WTC11 (cell line): Measurements from ENCODE around the gene CD80.

ENCODE experiments used
- CBFB ChIP-seq: sonication (generic); formaldehyde crosslinking; IDR thresholded peaks from 2 replicates; pipeline ENCODE4 v1.8.1; 2022; ENCODE audit warnings: mild to moderate bottlenecking, low read depth, missing genetic modification reagents
- CREB1 ChIP-seq: sonication (generic); formaldehyde crosslinking; IDR thresholded peaks from 2 replicates; pipeline ENCODE4 v1.8.0; 2023; ENCODE audit warnings: mild to moderate bottlenecking, missing genetic modification reagents
- HMGXB4 ChIP-seq: sonication (generic); formaldehyde crosslinking; IDR thresholded peaks from 2 replicates; pipeline ENCODE4 v1.8.1; 2023; ENCODE audit warnings: mild to moderate bottlenecking, moderate library complexity, missing genetic modification reagents
- ZNF263 ChIP-seq: sonication (generic); formaldehyde crosslinking; IDR thresholded peaks from 2 replicates; pipeline ENCODE4 v1.8.1; 2022; ENCODE audit warnings: low read depth, mild to moderate bottlenecking, moderate library complexity, missing genetic modification reagents
- TF ChIP-seq, protein P1 (sequence below): sonication (generic); formaldehyde crosslinking; conservative IDR thresholded peaks from 2 replicates; pipeline ENCODE4 v1.8.1; 2023; ENCODE audit warnings: mild to moderate bottlenecking, low read depth, missing genetic modification reagents, moderate library complexity
- TF ChIP-seq, protein P2 (sequence below): fragments of 200-600 bp; IDR thresholded peaks from 2 replicates; pipeline ENCODE4 v1.8.0; 2022; ENCODE audit warnings: antibody characterized with exemption
- TF ChIP-seq, protein P3 (sequence below): sonication (generic); formaldehyde crosslinking; IDR thresholded peaks from 2 replicates; pipeline ENCODE4 v1.8.1; 2022; ENCODE audit warnings: low read depth, mild to moderate bottlenecking, moderate library complexity, missing genetic modification reagents, borderline replicate concordance

DNA sequence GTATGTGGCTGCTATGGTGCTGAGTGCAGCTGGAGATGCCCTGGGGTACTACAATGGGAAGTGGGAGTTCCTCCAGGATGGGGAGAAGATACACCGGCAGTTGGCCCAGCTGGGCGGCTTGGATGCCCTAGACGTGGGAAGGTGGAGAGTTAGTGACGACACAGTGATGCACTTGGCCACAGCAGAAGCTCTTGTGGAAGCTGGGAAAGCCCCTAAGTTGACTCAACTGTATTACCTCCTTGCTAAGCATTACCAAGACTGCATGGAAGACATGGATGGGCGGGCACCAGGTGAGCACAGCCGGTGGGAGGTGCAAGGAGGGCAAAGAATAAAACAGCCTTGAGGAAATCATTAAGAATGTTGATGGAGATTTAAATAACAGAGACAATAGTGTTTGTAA, 22.8 kb upstream of the CD80 start:
- TF ChIP-seq, protein P1, sequence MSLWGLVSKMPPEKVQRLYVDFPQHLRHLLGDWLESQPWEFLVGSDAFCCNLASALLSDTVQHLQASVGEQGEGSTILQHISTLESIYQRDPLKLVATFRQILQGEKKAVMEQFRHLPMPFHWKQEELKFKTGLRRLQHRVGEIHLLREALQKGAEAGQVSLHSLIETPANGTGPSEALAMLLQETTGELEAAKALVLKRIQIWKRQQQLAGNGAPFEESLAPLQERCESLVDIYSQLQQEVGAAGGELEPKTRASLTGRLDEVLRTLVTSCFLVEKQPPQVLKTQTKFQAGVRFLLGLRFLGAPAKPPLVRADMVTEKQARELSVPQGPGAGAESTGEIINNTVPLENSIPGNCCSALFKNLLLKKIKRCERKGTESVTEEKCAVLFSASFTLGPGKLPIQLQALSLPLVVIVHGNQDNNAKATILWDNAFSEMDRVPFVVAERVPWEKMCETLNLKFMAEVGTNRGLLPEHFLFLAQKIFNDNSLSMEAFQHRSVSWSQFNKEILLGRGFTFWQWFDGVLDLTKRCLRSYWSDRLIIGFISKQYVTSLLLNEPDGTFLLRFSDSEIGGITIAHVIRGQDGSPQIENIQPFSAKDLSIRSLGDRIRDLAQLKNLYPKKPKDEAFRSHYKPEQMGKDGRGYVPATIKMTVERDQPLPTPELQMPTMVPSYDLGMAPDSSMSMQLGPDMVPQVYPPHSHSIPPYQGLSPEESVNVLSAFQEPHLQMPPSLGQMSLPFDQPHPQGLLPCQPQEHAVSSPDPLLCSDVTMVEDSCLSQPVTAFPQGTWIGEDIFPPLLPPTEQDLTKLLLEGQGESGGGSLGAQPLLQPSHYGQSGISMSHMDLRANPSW, result no peak
- no peak for TF ChIP-seq CBFB
- TF ChIP-seq, protein P2, sequence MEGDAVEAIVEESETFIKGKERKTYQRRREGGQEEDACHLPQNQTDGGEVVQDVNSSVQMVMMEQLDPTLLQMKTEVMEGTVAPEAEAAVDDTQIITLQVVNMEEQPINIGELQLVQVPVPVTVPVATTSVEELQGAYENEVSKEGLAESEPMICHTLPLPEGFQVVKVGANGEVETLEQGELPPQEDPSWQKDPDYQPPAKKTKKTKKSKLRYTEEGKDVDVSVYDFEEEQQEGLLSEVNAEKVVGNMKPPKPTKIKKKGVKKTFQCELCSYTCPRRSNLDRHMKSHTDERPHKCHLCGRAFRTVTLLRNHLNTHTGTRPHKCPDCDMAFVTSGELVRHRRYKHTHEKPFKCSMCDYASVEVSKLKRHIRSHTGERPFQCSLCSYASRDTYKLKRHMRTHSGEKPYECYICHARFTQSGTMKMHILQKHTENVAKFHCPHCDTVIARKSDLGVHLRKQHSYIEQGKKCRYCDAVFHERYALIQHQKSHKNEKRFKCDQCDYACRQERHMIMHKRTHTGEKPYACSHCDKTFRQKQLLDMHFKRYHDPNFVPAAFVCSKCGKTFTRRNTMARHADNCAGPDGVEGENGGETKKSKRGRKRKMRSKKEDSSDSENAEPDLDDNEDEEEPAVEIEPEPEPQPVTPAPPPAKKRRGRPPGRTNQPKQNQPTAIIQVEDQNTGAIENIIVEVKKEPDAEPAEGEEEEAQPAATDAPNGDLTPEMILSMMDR, result no peak
- no peak for TF ChIP-seq HMGXB4 (CRISPR knock-in tag)
- no peak for TF ChIP-seq ZNF263 (CRISPR knock-in tag)
- no peak for TF ChIP-seq CREB1
- TF ChIP-seq, protein P3, sequence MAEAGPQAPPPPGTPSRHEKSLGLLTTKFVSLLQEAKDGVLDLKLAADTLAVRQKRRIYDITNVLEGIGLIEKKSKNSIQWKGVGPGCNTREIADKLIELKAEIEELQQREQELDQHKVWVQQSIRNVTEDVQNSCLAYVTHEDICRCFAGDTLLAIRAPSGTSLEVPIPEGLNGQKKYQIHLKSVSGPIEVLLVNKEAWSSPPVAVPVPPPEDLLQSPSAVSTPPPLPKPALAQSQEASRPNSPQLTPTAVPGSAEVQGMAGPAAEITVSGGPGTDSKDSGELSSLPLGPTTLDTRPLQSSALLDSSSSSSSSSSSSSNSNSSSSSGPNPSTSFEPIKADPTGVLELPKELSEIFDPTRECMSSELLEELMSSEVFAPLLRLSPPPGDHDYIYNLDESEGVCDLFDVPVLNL, result no peak
